Measurements from ENCODE around the gene ZBTB7C. TPM values are rescaled to one million over a fixed set of nuclear protein-coding genes. Genes with fewer than 3 reads are reported as not detected.

The ZBTB7C gene
- total and polyA plus RNA-seq, 8 donors, result 1.7 to 8.7 (median 2.7) TPM

DNA sequence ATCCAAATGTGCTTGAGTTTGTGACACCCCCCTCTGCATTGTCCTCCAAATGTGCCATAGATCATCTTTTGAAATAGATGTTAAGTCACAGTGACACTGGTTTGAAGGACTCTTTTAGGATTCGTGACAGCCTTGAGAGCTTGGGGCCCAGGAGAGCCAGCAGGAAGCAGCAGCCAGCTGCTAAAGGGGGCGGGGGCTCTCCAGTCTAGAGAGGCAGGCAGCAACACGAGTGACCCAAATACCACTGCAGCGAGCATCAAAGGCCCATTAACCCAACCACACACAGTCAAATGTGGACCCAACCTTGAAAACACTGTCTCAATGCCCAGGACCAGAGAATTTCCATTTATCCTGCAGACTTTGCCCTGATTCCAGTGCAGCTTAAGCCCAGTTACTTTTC, 75.6 kb downstream of the ZBTB7C start:
- no peaks in the 10 kb centered on the region for H3K4me1 ChIP-seq
- no peak overlapping the region for H3K4me3 ChIP-seq
- no peak overlapping the region for H3K27ac ChIP-seq
- no peaks in the 10 kb centered on the region for H3K27me3 ChIP-seq
- H3K36me3 ChIP-seq, result no peaks in the 10 kb centered on the region
- intact Hi-C loops (cut with DNase I), result no loop called here
- no peaks in the 10 kb centered on the region for H3K9me3 ChIP-seq
- TF ChIP-seq, protein P1, sequence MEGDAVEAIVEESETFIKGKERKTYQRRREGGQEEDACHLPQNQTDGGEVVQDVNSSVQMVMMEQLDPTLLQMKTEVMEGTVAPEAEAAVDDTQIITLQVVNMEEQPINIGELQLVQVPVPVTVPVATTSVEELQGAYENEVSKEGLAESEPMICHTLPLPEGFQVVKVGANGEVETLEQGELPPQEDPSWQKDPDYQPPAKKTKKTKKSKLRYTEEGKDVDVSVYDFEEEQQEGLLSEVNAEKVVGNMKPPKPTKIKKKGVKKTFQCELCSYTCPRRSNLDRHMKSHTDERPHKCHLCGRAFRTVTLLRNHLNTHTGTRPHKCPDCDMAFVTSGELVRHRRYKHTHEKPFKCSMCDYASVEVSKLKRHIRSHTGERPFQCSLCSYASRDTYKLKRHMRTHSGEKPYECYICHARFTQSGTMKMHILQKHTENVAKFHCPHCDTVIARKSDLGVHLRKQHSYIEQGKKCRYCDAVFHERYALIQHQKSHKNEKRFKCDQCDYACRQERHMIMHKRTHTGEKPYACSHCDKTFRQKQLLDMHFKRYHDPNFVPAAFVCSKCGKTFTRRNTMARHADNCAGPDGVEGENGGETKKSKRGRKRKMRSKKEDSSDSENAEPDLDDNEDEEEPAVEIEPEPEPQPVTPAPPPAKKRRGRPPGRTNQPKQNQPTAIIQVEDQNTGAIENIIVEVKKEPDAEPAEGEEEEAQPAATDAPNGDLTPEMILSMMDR (IDR thresholded peaks at IDR 0.05), result no peak
- peak in 2 of 4 donors; percentile 35 to 50 for DNase-seq
- ATAC-seq, result peak; percentile 52

DNA sequence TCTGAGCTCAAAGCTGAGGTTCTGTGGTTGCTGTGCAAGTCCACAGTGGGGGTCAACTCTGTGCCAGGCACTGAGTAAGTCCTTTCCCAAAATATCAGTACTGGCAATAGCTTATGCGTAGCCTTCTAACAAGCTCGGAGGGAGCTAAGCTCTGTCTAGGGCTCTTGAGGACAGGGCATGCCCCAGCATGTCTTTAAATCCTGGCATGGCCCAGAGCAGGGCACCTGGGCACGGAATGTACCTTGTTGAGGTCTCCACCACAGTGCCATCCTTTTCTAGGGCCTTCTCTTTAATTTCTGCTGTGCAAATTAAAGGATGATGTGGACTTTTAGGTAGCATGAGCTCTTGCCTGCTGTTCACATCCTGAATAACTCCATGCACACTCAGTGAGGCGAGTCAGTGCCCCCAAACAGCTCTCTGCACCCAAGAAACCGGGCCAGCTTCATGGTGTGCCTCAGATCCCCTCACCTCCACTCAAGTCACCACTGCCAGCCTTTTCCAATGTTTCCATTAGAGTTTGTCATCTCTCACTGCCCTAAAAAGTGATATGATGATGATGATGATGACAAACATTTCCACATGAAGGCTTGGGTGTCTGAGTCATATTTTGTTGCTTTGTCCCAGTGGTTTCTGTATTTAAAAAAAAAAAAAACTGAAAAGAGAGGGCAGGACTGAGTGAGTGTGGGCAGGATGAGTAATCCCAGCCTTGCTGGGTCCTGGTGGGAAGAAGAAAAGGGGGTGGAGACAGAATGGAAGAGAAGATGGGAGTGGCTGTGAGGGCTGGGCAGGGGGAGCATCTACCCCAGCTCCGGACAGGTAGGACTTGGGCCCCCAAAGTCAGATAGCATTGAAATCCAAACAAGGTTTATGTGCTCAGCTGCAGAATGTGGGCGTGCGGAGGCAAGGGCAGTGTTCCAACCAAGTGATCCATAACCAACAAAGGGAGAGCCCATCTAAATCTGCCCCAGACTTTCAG, 78.9 kb downstream of the ZBTB7C start:
- ATAC-seq (peak; percentile 59), DNase-seq (no peak)
- Histone ChIP-seq H3K36me3 (no peaks in the 10 kb centered on the region), H3K27me3 (no peaks in the 10 kb centered on the region), H3K4me3 (no peak overlapping the region), H3K9me3 (no peaks in the 10 kb centered on the region), H3K27ac (peak overlapping the region in 1 of 2 donors; percentile 7), H3K4me1 (no peaks in the 10 kb centered on the region)
- intact Hi-C loops (cut with DNase I), result no loop called here
- TF ChIP-seq, protein P1 (IDR thresholded peaks at IDR 0.05), result no peak

DNA sequence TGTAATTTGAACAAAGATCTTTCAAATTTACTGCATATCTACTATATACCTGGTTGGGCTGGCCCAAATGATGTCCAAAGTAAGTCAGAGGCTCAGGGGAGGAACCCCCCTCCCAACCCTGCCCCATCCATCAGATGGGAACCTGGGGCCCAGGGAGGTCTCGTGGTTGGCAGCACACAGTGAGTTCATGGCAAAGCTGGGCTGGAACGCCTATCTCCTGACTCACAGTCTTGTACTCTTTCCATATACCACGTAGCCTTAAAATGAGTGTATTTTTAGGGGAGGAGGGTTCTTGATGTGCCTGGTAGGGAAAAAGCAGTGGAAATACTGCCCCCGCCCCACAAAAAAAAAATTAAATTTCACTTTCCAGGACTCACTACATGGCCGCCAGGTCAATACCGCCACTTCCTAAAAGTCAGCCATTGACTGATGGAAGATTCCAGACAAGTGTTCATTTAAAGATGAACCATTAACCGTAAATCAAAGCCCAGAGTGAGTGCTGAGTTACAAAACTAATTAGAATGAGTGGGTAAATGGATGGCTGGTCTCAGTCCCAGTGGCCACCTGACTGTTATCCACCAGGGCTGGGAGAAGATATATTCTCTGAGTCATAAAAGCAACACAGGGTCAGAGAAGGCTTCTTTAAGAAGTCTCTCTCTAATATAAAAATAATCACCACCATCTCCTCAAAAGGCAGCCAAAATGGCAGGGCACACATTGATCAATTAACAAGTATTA, 80.5 kb downstream of the ZBTB7C start:
- H3K27me3 ChIP-seq, result no peaks in the 10 kb centered on the region

DNA sequence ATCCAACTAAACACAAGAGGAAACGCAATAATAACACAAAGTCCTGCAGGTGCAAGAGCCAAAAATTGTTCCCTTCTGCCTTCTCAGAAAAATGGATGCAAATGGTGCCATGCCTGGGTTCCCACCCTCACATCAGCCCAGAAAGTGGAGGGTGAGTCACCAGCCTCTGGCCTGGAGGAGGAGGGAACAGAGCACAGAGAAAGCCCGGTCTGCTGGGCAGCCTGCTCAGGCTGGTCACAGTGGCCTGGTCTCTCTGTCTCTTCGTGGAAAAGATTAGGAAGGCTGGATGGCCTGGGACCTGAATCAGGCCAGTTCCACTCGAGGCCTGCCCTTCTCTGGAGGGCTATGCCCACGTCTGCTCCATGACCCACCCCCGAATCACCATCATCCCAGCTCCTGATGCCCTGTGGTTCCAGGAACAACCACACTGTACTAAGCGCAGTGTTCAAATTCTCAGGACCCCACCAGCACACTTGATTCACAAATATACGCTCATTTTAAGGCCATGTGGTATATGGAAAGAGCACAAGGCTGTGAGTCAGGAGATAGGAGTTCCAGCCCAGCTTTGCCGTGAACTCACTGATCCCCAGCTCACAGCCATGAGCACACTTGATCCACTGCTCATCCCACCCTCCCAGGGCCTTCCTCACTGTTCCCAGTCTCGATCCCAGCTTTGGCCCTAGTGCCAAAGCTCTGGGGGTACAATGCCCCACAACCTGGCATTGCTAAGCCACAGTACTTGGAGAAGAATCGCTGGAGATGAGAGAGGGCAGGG, 82.1 kb downstream of the ZBTB7C start:
- no peak overlapping the region for H3K27ac ChIP-seq
- TF ChIP-seq, protein P1 (IDR thresholded peaks at IDR 0.05), result no peak
- intact Hi-C loops (cut with DNase I), result no loop called here
- H3K4me3 ChIP-seq, result no peak overlapping the region
- H3K4me1 ChIP-seq, result no peaks in the 10 kb centered on the region
- no peaks in the 10 kb centered on the region for H3K36me3 ChIP-seq
- no peaks in the 10 kb centered on the region for H3K9me3 ChIP-seq
- H3K27me3 ChIP-seq, result no peaks in the 10 kb centered on the region
- ATAC-seq, result peak; percentile 65
- no peak for DNase-seq

More for the DNA sequence above, 80.5 kb downstream of the ZBTB7C start:
- Histone ChIP-seq H3K27ac (no peak overlapping the region), H3K4me3 (no peak overlapping the region), H3K9me3 (no peaks in the 10 kb centered on the region), H3K4me1 (no peaks in the 10 kb centered on the region), H3K36me3 (no peaks in the 10 kb centered on the region)
- TF ChIP-seq, protein P1 (IDR thresholded peaks at IDR 0.05), result no peak
- no peak for ATAC-seq
- DNase-seq, result no peak
- intact Hi-C loops (cut with DNase I), result no loop called here

All from left lung (tissue), 10 donors.